GM12878 (cell line): ENCODE data around the gene NCMAP. TPM values are rescaled to one million over a fixed set of nuclear protein-coding genes. Genes with fewer than 3 reads are reported as not detected.
A peak's percentile ranks its signal among the peaks of the same experiment; 100 is the strongest.

ENCODE experiments used
- ATF7 ChIP-seq: fragments of 450-650 bp; IDR thresholded peaks from 2 replicates; pipeline ENCODE4 v1.6.1; 2016; ENCODE audit warnings: low read depth, mild to moderate bottlenecking
- BRCA1 ChIP-seq: IDR thresholded peaks from 2 replicates; pipeline ENCODE4 v1.6.1; 2011; ENCODE audit warnings: low read depth, low read length, improper control_type of control experiment
- CREB1 ChIP-seq: IDR thresholded peaks from 2 replicates; pipeline ENCODE4 v1.6.1; 2012; ENCODE audit warnings: low read depth, mild to moderate bottlenecking, inconsistent platforms
- EED ChIP-seq: sonication (generic); IDR thresholded peaks from 2 replicates; pipeline ENCODE4 v1.6.1; 2016; ENCODE audit warnings: antibody characterized with exemption, low read depth
- MEF2B ChIP-seq: fragments of 450-650 bp; IDR thresholded peaks from 2 replicates; pipeline ENCODE4 v1.6.1; 2018; ENCODE audit warnings: mild to moderate bottlenecking, moderate library complexity; ENCODE audit not compliant: partially characterized antibody, poor library complexity, severe bottlenecking
- MYB ChIP-seq: fragments of 150-350 bp; IDR thresholded peaks from 2 replicates; pipeline ENCODE4 v1.6.1; 2014; ENCODE audit warnings: mild to moderate bottlenecking, low read depth, low read length, borderline replicate concordance
- NR2C1 ChIP-seq: fragments of 450-650 bp; IDR thresholded peaks from 2 replicates; pipeline ENCODE4 v1.6.1; 2017; ENCODE audit warnings: antibody characterized with exemption, mild to moderate bottlenecking, moderate library complexity
- NR2C2 ChIP-seq: IDR thresholded peaks from 2 replicates; pipeline ENCODE4 v1.6.1; 2011; ENCODE audit warnings: borderline replicate concordance, low read depth; ENCODE audit not compliant: control insufficient read depth, insufficient read length
- POLR2AphosphoS5 ChIP-seq: IDR thresholded peaks from 2 replicates; pipeline ENCODE4 v1.6.1; 2011; ENCODE audit warnings: mild to moderate bottlenecking, low read length, inconsistent platforms
- RFX5 ChIP-seq: IDR thresholded peaks from 2 replicates; pipeline ENCODE4 v1.6.1; 2011; ENCODE audit warnings: low read depth, low read length, improper control_type of control experiment
- polyA plus RNA-seq, 11 experiments: library from polyadenylated mRNA; depleted of rRNA in 4 of 11; unstranded in 6 of 11; stranded (reverse) in 5 of 11; fragments of >200 nt; fragmentation: Nextera tagmentation in 4 of 11; fragmentation: Illumina TruSeq in 1 of 11; extraction: Ambion mirVana in 4 of 11; extraction: Trizol in 1 of 11; gene quantifications; 1 replicate in 1 of 11; 2 replicates in 10 of 11; pipeline versions ENCODE4 v1.2.1 to v1.2.3, GENCODE V29; 2011 to 2016; ENCODE audit warnings: inconsistent platforms in 2 of 11, missing spikeins in 2 of 11, low read depth in 1 of 11
- total RNA-seq, 4 experiments: library from RNA; depleted of rRNA in 3 of 4; stranded (reverse); fragments of >200 nt in 3 of 4; fragmentation: Illumina TruSeq in 1 of 4; extraction: Trizol in 1 of 4; gene quantifications; 2 replicates each; pipeline versions ENCODE4 v1.2.1 to v1.2.3, GENCODE V29; 2013 to 2021
- TF ChIP-seq, protein P1 (sequence below): fragments of 450-650 bp; IDR thresholded peaks from 2 replicates; pipeline ENCODE4 v1.6.1; 2017; ENCODE audit warnings: mild to moderate bottlenecking, low read depth, inconsistent platforms; ENCODE audit not compliant: poor library complexity, severe bottlenecking
- TF ChIP-seq, protein P2 (sequence below): fragments of 450-650 bp; IDR thresholded peaks from 2 replicates; pipeline ENCODE4 v1.6.1; 2017; ENCODE audit warnings: mild to moderate bottlenecking, moderate library complexity
- TF ChIP-seq, protein P3 (sequence below): fragments of 450-650 bp; formaldehyde crosslinking; IDR thresholded peaks from 2 replicates; pipeline ENCODE4 v1.5.0; 2022; ENCODE audit warnings: mild to moderate bottlenecking, missing genetic modification characterization
- TF ChIP-seq, protein P4 (sequence below): IDR thresholded peaks from 2 replicates; pipeline ENCODE4 v1.6.1; 2012; ENCODE audit warnings: low read depth, low read length, improper control_type of control experiment
- TF ChIP-seq, protein P5 (sequence below), 3 experiments: IDR thresholded peaks in 2 of 3; conservative IDR thresholded peaks in 1 of 3; 2 replicates each; pipeline ENCODE4 v1.5.1; 2011; ENCODE audit warnings: low read depth in 3 of 3, low read length in 3 of 3, mild to moderate bottlenecking in 3 of 3, control low read depth in 2 of 3, moderate library complexity in 2 of 3, inconsistent platforms in 1 of 3, mixed read lengths in 1 of 3; ENCODE audit not compliant: control insufficient read depth in 2 of 3, insufficient read depth in 1 of 3; ENCODE audit errors: extremely low read depth in 1 of 3

NCMAP gene
- total and polyA plus RNA-seq, 10 of the 15 experiments (the other 5 are each of a cell fraction or from before 2014, with no cell fraction given), result not detected

DNA sequence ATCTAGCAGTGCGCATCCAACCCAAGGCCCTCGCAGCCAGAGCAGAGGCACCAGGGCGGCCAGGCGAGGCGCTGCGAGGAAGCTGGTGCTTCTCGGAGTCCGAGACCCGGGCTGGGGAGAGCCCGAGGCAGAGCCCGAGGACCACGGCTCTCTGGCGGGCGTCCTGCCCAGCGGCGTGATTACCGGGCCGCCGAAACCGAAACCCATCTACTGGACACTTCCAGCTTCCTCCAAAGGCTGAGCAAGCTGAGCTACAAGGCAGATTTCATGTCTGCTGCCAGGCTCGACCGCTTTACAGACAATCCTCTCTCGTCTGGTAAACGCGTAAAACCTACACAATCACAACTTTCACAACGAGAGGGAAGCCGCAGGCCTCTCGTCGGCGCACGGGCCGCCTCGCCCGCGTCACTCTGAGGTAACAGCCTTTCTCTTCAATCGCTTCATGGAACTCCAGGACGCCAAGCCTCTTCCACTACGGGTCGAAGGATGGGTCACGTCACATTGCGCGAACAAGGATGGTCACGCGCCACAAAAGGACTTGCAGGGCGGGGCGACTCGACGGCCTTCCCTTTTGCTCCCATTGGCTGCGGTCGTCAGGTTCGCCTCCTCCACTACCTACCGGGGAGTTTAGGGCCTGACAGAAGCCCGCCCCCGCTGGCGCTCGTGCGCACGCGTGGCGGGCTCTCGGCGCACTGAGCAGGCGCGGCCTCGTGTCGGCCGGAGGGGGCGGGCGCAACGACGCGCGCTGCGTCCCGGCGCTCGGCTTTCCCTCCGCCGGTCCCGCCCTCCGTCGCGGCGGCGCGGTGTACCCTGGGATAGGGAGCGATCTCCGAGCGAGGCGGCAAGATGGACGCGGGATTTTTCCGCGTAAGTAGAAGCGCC lies 86.8 kb downstream of the NCMAP start, which contains the start of gene SRRM1 (continued):
- TF ChIP-seq MEF2B (peak; percentile 10), CREB1 (peak; percentile 97), MYB (no peak; the same call in 1 of the 2 replicates), RFX5 (no peak), ATF7 (peak; percentile 74), EED (0 out of 2 replicates have a peak, but pooled peaks have one; percentile 39), NR2C1 (peak; percentile 35; the same call in 1 of the 2 replicates), NR2C2 (no peak), POLR2AphosphoS5 (peak; percentile 96), BRCA1 (no peak)
- TF ChIP-seq, protein P1, sequence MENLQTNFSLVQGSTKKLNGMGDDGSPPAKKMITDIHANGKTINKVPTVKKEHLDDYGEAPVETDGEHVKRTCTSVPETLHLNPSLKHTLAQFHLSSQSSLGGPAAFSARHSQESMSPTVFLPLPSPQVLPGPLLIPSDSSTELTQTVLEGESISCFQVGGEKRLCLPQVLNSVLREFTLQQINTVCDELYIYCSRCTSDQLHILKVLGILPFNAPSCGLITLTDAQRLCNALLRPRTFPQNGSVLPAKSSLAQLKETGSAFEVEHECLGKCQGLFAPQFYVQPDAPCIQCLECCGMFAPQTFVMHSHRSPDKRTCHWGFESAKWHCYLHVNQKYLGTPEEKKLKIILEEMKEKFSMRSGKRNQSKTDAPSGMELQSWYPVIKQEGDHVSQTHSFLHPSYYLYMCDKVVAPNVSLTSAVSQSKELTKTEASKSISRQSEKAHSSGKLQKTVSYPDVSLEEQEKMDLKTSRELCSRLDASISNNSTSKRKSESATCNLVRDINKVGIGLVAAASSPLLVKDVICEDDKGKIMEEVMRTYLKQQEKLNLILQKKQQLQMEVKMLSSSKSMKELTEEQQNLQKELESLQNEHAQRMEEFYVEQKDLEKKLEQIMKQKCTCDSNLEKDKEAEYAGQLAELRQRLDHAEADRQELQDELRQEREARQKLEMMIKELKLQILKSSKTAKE, result no peak
- TF ChIP-seq, protein P2, sequence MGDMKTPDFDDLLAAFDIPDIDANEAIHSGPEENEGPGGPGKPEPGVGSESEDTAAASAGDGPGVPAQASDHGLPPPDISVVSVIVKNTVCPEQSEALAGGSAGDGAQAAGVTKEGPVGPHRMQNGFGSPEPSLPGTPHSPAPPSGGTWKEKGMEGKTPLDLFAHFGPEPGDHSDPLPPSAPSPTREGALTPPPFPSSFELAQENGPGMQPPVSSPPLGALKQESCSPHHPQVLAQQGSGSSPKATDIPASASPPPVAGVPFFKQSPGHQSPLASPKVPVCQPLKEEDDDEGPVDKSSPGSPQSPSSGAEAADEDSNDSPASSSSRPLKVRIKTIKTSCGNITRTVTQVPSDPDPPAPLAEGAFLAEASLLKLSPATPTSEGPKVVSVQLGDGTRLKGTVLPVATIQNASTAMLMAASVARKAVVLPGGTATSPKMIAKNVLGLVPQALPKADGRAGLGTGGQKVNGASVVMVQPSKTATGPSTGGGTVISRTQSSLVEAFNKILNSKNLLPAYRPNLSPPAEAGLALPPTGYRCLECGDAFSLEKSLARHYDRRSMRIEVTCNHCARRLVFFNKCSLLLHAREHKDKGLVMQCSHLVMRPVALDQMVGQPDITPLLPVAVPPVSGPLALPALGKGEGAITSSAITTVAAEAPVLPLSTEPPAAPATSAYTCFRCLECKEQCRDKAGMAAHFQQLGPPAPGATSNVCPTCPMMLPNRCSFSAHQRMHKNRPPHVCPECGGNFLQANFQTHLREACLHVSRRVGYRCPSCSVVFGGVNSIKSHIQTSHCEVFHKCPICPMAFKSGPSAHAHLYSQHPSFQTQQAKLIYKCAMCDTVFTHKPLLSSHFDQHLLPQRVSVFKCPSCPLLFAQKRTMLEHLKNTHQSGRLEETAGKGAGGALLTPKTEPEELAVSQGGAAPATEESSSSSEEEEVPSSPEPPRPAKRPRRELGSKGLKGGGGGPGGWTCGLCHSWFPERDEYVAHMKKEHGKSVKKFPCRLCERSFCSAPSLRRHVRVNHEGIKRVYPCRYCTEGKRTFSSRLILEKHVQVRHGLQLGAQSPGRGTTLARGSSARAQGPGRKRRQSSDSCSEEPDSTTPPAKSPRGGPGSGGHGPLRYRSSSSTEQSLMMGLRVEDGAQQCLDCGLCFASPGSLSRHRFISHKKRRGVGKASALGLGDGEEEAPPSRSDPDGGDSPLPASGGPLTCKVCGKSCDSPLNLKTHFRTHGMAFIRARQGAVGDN, result peak; percentile 67
- TF ChIP-seq, protein P3, sequence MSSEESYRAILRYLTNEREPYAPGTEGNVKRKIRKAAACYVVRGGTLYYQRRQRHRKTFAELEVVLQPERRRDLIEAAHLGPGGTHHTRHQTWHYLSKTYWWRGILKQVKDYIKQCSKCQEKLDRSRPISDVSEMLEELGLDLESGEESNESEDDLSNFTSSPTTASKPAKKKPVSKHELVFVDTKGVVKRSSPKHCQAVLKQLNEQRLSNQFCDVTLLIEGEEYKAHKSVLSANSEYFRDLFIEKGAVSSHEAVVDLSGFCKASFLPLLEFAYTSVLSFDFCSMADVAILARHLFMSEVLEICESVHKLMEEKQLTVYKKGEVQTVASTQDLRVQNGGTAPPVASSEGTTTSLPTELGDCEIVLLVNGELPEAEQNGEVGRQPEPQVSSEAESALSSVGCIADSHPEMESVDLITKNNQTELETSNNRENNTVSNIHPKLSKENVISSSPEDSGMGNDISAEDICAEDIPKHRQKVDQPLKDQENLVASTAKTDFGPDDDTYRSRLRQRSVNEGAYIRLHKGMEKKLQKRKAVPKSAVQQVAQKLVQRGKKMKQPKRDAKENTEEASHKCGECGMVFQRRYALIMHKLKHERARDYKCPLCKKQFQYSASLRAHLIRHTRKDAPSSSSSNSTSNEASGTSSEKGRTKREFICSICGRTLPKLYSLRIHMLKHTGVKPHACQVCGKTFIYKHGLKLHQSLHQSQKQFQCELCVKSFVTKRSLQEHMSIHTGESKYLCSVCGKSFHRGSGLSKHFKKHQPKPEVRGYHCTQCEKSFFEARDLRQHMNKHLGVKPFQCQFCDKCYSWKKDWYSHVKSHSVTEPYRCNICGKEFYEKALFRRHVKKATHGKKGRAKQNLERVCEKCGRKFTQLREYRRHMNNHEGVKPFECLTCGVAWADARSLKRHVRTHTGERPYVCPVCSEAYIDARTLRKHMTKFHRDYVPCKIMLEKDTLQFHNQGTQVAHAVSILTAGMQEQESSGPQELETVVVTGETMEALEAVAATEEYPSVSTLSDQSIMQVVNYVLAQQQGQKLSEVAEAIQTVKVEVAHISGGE (CRISPR knock-in tag), result no peak
- TF ChIP-seq, protein P4, sequence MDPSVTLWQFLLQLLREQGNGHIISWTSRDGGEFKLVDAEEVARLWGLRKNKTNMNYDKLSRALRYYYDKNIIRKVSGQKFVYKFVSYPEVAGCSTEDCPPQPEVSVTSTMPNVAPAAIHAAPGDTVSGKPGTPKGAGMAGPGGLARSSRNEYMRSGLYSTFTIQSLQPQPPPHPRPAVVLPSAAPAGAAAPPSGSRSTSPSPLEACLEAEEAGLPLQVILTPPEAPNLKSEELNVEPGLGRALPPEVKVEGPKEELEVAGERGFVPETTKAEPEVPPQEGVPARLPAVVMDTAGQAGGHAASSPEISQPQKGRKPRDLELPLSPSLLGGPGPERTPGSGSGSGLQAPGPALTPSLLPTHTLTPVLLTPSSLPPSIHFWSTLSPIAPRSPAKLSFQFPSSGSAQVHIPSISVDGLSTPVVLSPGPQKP, result 0 out of 2 replicates have a peak, but pooled peaks have one; percentile 34
- TF ChIP-seq, protein P5, sequence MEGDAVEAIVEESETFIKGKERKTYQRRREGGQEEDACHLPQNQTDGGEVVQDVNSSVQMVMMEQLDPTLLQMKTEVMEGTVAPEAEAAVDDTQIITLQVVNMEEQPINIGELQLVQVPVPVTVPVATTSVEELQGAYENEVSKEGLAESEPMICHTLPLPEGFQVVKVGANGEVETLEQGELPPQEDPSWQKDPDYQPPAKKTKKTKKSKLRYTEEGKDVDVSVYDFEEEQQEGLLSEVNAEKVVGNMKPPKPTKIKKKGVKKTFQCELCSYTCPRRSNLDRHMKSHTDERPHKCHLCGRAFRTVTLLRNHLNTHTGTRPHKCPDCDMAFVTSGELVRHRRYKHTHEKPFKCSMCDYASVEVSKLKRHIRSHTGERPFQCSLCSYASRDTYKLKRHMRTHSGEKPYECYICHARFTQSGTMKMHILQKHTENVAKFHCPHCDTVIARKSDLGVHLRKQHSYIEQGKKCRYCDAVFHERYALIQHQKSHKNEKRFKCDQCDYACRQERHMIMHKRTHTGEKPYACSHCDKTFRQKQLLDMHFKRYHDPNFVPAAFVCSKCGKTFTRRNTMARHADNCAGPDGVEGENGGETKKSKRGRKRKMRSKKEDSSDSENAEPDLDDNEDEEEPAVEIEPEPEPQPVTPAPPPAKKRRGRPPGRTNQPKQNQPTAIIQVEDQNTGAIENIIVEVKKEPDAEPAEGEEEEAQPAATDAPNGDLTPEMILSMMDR (IDR thresholded peaks at IDR 0.05 in 2 of 3, conservative IDR thresholded peaks at IDR 0.05 in 1 of 3; ENCODE audit: control insufficient read depth in 2 of 3, extremely low read depth in 1 of 3, insufficient read depth in 1 of 3, low read depth in 3 of 3, low read length in 3 of 3), result peak in 2 of 3 experiments; percentile 13 to 20; a peak in 2 of 6 replicates
